ENCODE data around the gene ADAMTS12.

ADAMTS12 gene

GRCh38 chr5:33579152-33579551, 312.6 kb downstream of the ADAMTS12 start:
- TF ChIP-seq CTCF (IDR thresholded peaks at IDR 0.05; ENCODE audit: low read depth, low read length), result no peak
- no peak for DNase-seq (ENCODE audit: extremely low read depth, low read depth)

GRCh38 chr5:33576726-33577590, 314.8 kb downstream of the ADAMTS12 start:
- DNase-seq (ENCODE audit: extremely low read depth, low read depth), result no peak
- TF ChIP-seq CTCF (IDR thresholded peaks at IDR 0.05; ENCODE audit: low read depth, low read length), result no peak

GRCh38 chr5:33565324-33565723, 326.5 kb downstream of the ADAMTS12 start:
- DNase-seq (ENCODE audit: extremely low read depth, low read depth), result no peak
- no peak for TF ChIP-seq CTCF (IDR thresholded peaks at IDR 0.05; ENCODE audit: low read depth, low read length)

GRCh38 chr5:33563983-33564908, 327.5 kb downstream of the ADAMTS12 start:
- DNase-seq (ENCODE audit: extremely low read depth, low read depth), result no peak
- TF ChIP-seq CTCF (IDR thresholded peaks at IDR 0.05; ENCODE audit: low read depth, low read length), result no peak

- no peak for DNase-seq (ENCODE audit: extremely low read depth, low read depth)
- no peak for TF ChIP-seq CTCF (IDR thresholded peaks at IDR 0.05; ENCODE audit: low read depth, low read length)
These were observed 328.3 kb downstream of the ADAMTS12 start for GRCh38 chr5:33563530-33563929.

GRCh38 chr5:33558489-33558888, 333.3 kb downstream of the ADAMTS12 start:
- no peak for DNase-seq (ENCODE audit: extremely low read depth, low read depth)
- TF ChIP-seq CTCF (IDR thresholded peaks at IDR 0.05; ENCODE audit: low read depth, low read length), result no peak

GRCh38 chr5:33557605-33558004, 334.2 kb downstream of the ADAMTS12 start:
- no peak for DNase-seq (ENCODE audit: extremely low read depth, low read depth)
- no peak for TF ChIP-seq CTCF (IDR thresholded peaks at IDR 0.05; ENCODE audit: low read depth, low read length)
